Epithelial cell of proximal tubule (primary cell): ENCODE results near the gene NAPG. TPM values are rescaled to one million over a fixed set of nuclear protein-coding genes. Genes with fewer than 3 reads are reported as not detected.

ENCODE experiments used
- DNase-seq: peaks from one replicate; pipeline ENCODE4 v3.0.0-alpha.2; 2011; ENCODE audit warnings: low read depth
- H3K4me3 ChIP-seq: 2 replicates; pipeline ENCODE4 v1.5.1; 2011; ENCODE audit warnings: low read depth, mild to moderate bottlenecking, low read length
- total RNA-seq: library from RNA; depleted of rRNA; stranded (reverse); fragments of >200 nt; gene quantifications from 2 replicates; pipeline ENCODE4 v1.2.3, GENCODE V29; 2015
- TF ChIP-seq, protein P1 (sequence below): conservative IDR thresholded peaks from 2 replicates; pipeline ENCODE4 v1.5.1; 2012; ENCODE audit warnings: low read depth, mild to moderate bottlenecking, low read length

Gene NAPG
- 26.0 and 29.5 TPM in 2 replicates for total RNA-seq

- DNase-seq: no peak
- peak within 1 kb of the TSS; percentile 89 for H3K4me3 ChIP-seq
- TF ChIP-seq, protein P1, sequence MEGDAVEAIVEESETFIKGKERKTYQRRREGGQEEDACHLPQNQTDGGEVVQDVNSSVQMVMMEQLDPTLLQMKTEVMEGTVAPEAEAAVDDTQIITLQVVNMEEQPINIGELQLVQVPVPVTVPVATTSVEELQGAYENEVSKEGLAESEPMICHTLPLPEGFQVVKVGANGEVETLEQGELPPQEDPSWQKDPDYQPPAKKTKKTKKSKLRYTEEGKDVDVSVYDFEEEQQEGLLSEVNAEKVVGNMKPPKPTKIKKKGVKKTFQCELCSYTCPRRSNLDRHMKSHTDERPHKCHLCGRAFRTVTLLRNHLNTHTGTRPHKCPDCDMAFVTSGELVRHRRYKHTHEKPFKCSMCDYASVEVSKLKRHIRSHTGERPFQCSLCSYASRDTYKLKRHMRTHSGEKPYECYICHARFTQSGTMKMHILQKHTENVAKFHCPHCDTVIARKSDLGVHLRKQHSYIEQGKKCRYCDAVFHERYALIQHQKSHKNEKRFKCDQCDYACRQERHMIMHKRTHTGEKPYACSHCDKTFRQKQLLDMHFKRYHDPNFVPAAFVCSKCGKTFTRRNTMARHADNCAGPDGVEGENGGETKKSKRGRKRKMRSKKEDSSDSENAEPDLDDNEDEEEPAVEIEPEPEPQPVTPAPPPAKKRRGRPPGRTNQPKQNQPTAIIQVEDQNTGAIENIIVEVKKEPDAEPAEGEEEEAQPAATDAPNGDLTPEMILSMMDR: no peak
Measured at GRCh38 chr18:10525697-10526560, at the start of gene NAPG. NAPG (plus strand) TSS chr18:10526027; CDS start chr18:10526103, 76 bp downstream.

DNA sequence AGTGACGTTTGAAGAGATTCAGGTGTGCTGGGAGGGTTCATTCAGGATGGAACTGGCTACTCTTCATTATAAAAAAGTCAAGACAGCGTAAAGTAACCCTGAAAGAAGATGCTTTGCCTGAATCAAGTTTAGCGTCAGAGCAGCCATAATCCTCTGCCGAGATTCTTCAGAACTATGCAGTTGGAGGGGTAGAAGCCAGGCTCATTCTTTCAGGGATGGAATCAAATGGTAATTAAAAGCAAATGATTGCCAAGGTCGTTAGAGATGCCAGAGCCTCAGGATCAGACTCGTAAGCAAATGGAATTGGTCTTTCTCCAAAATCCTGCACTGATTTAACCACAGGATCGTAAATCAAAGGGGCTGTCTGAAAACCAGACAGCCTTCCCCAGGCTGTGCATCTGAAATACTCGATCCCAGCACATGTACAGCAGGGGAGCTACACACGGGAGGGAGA, 49.5 kb upstream of the NAPG start:
- DNase-seq: no peak
- TF ChIP-seq, protein P1: no peak
- H3K4me3 ChIP-seq: no peak overlapping the region

- TF ChIP-seq, protein P1: no peak
Measured at GRCh38 chr18:10477121-10477862, 48.5 kb upstream of the NAPG start.

DNA sequence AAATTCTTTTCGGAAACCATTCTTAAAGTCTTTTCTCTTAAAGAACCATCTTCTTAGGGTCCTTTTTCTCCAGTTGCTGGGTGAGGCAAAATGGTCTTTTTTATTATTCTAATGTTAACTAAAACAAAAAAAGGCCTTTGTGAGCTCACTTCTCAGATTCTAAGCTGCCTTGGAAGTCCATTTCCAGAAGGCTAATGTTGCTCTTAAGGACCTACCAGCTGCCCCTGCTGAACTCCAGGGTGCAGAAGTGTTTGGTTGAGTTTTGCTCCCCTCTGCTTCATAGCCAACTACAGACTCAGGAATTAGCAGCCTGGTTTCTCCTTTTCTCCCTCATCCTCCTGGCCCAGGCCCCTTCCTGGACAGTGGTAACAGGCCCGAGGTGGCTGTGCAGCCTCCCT, 48.0 kb upstream of the NAPG start:
- TF ChIP-seq, protein P1: no peak
- no peak for DNase-seq
- no peak overlapping the region for H3K4me3 ChIP-seq

More at GRCh38 chr18:10477121-10477862, 48.5 kb upstream of the NAPG start:
- H3K4me3 ChIP-seq: no peak overlapping the region
- DNase-seq: no peak

- TF ChIP-seq, protein P1: no peak
- no peak overlapping the region for H3K4me3 ChIP-seq
- DNase-seq: no peak
Measured at GRCh38 chr18:10481831-10482230, 44.0 kb upstream of the NAPG start.

GRCh38 chr18:10482363-10482984, 43.4 kb upstream of the NAPG start:
- H3K4me3 ChIP-seq: no peak overlapping the region
- TF ChIP-seq, protein P1: no peak
- DNase-seq: no peak
